Glomerular visceral epithelial cell (primary cell): ENCODE measurements around the gene UBE2Z.
"Not testable (repeated sequence)": the region's sequence is repeated elsewhere in the genome, so short reads cannot be mapped to it uniquely, and the experiment has no call there.

ENCODE experiments used
- DNase-seq: peaks from one replicate; pipeline ENCODE4 v3.0.0-alpha.2; 2016; ENCODE audit errors: extremely low spot score

UBE2Z gene

GRCh38 chr17:48904428-48904827 is 3.8 kb upstream of the UBE2Z start:
- no peak for DNase-seq

DNA sequence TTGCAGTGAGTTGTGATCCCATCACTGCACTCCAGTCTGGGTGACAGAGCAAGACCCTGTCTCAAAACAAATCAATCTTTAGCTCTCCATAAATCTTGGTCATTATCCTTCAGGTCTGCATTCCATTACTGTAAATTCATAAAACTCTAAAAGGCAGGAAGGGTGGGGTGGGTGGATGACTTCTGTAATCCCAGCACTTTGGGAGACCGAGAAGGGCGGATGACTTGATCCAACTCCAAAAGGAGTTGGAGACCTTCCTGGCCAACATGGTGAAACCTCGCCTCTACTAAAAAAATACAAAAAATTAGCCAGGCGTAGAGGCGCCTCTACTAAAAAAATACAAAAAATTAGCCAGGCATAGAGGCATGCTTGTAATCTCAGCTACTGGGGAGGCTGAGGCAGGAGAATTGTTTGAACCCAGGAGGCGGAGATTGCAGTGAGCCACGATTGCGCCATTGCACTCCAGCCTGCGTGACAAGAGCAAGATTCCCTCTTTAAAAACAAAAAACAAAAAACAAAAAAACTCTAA is 2.2 kb upstream of the UBE2Z start:
- DNase-seq = no peak

GRCh38 chr17:48907713-48908046 is 527 bp upstream of the UBE2Z start:
- DNase-seq = no peak

DNA sequence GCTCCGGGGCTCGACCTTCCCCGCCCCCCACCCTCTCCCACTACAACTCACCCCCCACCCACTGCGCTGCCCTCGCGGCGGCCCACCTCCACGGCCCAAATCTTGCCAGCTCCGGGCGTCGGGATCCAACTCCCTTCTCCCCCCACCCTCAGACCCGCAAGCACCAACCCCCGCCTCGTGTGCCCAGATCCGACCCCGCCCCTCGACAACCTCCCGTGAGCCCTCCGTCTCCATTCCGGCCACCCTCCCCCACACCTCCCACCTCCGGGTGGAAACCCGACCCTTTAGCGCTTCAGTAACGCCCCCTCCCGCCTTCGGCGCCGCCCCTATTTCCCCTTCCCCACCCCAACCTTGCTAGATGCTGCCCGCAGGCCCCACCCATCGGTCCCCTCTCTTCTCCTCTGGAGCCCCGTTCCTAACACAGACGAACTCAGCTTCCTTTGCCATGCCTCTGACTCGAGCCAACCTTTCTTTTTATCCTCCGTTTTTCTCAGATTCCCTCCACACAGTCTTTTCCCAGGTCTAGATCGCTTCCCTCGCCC is 717 bp downstream of the UBE2Z start:
- peak; percentile 93 for DNase-seq

GRCh38 chr17:48909783-48910182 is 1.6 kb downstream of the UBE2Z start:
- no peak for DNase-seq

- DNase-seq = no peak
Measured at GRCh38 chr17:48910370-48910769, 2.2 kb downstream of the UBE2Z start.

GRCh38 chr17:48912476-48912875 is 4.3 kb downstream of the UBE2Z start:
- no peak for DNase-seq

GRCh38 chr17:48915459-48916282 is 7.5 kb downstream of the UBE2Z start:
- DNase-seq = peak; percentile 84

DNA sequence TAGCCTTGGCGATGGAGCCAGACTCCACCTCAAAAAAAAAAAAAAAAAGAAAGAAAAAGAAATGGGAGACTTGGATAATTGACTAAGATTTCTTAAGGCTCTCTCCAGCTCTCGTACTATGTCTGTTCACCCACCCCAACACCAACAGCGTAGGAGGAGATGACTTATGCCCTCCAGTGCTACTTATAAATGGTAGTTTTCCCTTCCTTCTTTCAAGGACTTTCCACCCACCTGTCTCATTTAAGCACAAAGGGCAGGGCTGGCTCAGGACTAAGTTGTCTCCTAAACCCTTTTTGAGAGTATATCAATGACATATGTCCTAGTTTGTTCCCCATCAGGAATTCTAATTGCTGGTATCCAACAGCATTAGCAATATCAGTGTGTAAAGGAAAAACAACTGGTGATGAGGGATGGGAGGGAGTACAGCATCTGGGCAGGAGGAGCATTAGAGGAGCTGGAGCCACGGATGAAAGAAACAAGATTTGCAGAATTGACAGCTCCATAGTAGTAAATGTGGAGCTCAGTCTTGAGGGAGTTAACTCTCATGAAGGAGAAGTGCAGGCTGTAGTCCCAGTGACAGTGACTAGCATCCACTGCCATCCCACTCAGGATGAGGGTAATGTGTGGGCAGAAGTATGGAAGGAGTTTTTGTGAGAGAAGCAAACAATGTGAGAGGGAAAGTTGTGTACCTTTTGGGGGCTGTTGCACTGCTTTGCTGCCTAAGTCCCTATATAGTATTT is 17.2 kb downstream of the UBE2Z start:
- DNase-seq = no peak

- DNase-seq = no peak
Measured at GRCh38 chr17:48925991-48926342, 17.8 kb downstream of the UBE2Z start.

- no peak for DNase-seq
Measured at GRCh38 chr17:48927978-48928745, 20.0 kb downstream of the UBE2Z start.

GRCh38 chr17:48928876-48929811 is 20.9 kb downstream of the UBE2Z start:
- no peak for DNase-seq

DNA sequence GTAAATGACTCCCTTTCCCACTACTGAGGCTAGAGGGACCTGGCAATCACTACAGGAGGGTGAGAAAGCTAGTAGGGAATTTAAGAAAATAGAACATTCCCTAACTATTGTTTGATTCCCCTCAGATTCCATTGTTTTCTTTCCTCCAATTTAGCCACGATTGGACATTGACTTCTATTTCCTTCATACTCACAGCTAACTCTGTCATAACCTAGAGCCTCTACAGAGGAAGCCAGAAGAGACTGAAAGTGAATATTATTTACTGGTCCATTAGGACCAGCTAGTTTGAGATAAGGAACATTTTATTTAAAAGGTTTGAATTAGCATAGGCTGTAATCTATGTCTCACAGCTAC is 21.6 kb downstream of the UBE2Z start:
- DNase-seq = no peak

DNA sequence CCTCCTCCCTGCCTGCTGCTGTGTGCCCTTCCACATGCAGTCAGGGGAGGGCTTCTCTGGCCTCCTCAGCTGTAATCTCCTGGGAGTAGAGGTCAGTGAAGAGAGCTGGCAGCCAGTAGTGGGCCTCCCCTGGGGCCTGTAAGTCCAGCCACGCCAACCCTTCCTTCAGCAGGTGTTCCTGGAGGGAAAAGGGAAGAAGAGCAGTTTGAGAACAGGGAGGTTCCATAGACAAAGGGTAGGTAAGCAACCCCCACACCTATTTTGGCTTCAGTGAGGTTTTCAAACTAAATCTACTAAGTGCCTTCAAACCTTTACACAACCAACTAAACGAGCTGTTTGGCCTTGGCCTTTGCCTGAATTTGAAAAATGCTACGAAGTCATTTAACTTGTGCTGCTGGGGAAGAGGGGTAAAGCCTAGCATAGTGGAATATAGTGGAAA is 22.2 kb downstream of the UBE2Z start:
- no peak for DNase-seq

- DNase-seq = no peak
Measured at GRCh38 chr17:48933035-48933434, 24.8 kb downstream of the UBE2Z start.

- peak; percentile 91 for DNase-seq
Measured at GRCh38 chr17:48944515-48945260, 36.5 kb downstream of the UBE2Z start, which contains the start of gene SNF8. TSS of gene SNF8 (minus strand) at chr17:48944842. CDS start at chr17:48944734, 108 bp downstream.

GRCh38 chr17:48945261-48945651 is 37.0 kb downstream of the UBE2Z start:
- not testable (repeated sequence) for DNase-seq

DNA sequence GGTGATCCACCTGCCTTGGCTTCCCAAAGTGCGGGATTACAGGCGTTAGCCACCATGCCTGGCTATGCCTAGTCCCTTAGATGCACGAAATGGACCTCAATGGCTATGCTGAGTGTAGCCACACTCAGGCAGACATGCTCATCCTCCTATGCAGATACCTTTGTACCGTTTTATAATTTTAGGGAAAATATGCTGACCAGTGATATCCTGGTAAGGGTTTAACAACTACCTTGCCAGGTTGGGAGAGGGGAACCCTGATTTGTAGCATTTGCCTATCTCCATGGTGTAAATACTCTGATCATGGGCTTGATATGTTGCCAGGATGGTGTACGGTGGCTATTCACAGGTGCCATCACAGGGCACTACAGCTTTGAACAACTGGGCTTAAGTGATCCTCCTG is 43.4 kb downstream of the UBE2Z start:
- DNase-seq = no peak

DNA sequence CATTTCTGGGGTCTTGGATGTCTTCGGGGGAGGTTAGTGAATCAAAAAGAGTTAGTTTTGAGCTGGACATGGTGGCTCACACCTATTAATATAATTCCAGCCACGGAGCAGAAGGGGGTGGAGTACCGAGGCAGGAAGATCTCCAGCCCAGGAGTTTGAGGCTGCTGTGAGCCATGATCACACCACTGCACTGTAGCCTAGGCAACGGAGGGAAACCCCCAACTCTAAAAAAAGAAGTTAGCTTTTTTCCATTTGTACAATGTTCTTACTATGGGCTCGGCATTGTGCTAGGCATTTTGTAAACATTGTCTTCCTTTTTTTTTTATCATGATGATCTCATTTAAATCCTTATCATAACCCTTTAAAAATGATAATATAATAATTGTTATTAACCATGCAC is 44.7 kb downstream of the UBE2Z start:
- DNase-seq = no peak

GRCh38 chr17:48954300-48954755 is 46.1 kb downstream of the UBE2Z start:
- DNase-seq = peak; percentile 44
